Adrenal gland (tissue), 5 donors: ENCODE results near the gene ZSCAN5A.

Source experiments
- POLR2A ChIP-seq, 2 donors: fragments of 450-650 bp; IDR thresholded peaks; one replicate each; pipeline ENCODE4 v1.6.1; 2017; ENCODE audit warnings: antibody characterized with exemption in 2 of 2, mild to moderate bottlenecking in 2 of 2, moderate library complexity in 1 of 2
- TF ChIP-seq, protein P1 (sequence below), 6 experiments: fragments of 450-650 bp in 4 of 6; fragments of 200-600 bp in 2 of 6; sonication (generic) in 1 of 6; IDR thresholded peaks; 1 replicate in 5 of 6; 2 replicates in 1 of 6; pipeline versions ENCODE4 v1.5.1 to v1.8.0; 2016 to 2021; ENCODE audit warnings: antibody characterized with exemption in 6 of 6, mild to moderate bottlenecking in 2 of 6, moderate library complexity in 1 of 6
- donor health status: DM: no; HTN: no; CAD: no.

DNA sequence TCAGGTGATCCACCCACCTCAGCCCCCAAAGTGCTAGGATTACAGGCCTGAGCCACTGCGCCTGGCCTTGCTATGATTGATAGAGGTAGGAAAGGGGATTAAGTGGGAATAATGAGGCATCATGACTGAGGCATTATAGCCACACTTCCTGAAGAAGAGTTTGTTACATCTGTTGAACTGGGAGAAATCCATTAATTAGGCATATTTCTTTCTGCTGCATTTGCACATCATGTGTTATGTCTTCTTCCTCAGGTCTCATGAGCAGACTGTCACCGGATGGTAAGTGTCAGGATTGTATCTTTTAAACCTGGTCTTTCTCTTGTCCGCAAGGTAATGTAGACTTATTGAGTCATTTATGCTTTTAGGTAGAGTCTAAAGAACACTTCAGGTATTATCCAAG is 29.9 kb downstream of the ZSCAN5A start:
- no peak for TF ChIP-seq POLR2A (IDR thresholded peaks at IDR 0.05)
- TF ChIP-seq, protein P1, sequence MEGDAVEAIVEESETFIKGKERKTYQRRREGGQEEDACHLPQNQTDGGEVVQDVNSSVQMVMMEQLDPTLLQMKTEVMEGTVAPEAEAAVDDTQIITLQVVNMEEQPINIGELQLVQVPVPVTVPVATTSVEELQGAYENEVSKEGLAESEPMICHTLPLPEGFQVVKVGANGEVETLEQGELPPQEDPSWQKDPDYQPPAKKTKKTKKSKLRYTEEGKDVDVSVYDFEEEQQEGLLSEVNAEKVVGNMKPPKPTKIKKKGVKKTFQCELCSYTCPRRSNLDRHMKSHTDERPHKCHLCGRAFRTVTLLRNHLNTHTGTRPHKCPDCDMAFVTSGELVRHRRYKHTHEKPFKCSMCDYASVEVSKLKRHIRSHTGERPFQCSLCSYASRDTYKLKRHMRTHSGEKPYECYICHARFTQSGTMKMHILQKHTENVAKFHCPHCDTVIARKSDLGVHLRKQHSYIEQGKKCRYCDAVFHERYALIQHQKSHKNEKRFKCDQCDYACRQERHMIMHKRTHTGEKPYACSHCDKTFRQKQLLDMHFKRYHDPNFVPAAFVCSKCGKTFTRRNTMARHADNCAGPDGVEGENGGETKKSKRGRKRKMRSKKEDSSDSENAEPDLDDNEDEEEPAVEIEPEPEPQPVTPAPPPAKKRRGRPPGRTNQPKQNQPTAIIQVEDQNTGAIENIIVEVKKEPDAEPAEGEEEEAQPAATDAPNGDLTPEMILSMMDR (IDR thresholded peaks at IDR 0.05): no peak
